HG02571 (cell line): ENCODE results near the gene UNC5C.

Experiments used
- ATAC-seq: cut with Tn5 transposase; IDR thresholded peaks from one replicate; pipeline ENCODE4 v1.9.1; 2021; ENCODE audit warnings: mild to moderate bottlenecking, moderate library complexity; ENCODE audit not compliant: unreplicated experiment

UNC5C gene

DNA sequence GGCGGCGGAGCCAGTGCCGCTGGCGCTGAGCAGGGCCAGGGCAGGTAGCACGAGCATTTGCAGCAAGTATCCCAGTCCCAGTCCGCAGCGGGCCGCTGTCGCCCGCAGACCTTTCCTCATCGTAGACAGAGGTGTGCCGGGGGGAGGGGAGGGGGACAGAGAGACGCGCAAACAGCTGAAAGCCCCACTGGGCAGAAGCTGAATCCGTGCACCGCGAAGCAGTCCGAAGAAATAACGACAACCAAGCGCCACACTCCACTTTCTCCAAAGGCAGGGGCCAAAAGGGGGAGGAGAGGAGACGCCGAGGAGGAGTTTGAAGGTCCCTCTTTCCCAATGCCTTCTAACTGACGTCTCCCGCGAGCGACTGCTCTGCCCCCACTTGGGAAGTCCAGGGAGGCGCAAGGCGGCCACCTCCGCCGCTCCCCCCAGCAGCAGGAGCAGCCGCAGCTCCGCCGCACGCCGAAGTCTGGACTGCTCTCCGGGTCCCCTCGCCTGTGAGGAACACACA is at the start of gene UNC5C:
Gene UNC5C, minus strand, starts transcription at position 236 of the 508 bp plus-strand sequence.
- no peak for ATAC-seq

DNA sequence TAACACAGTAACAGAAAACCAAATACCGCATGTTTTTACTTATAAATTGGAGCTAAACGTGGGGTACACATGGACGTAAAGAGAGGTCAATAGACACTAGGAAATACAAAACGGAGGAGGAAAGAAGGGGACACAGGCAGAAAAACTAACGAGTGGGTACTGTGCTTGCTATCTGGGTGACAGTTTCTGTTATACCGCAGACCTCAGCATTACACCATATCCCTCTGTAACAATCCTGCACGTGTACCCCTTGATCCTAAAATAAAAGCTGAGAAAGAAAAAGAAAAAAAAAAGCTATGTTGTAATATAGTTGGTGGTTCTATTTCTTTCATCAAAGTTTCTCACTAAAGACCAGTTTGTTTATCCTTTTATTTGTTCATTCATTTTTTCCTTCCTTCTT is 47.9 kb upstream of the UNC5C start:
- no peak for ATAC-seq

DNA sequence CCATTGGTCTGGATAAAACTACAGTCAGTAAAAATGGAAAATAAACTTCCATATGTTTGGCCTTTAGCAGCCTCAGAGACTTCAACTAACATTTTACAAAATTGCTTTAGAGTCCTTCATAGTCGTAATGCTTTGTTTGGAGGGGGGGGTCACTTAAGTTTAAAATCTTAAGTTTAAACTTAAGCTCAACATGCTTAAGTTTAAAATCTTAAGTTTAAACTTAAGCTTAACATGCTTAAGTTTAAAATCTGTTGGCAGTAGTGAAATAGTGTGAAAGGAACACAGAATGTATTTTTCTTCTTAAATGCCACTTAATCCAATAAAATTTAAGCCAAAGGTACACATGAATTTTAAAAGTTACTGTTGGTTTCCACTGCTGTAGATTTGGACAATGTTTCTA is 45.9 kb upstream of the UNC5C start:
- no peak for ATAC-seq

DNA sequence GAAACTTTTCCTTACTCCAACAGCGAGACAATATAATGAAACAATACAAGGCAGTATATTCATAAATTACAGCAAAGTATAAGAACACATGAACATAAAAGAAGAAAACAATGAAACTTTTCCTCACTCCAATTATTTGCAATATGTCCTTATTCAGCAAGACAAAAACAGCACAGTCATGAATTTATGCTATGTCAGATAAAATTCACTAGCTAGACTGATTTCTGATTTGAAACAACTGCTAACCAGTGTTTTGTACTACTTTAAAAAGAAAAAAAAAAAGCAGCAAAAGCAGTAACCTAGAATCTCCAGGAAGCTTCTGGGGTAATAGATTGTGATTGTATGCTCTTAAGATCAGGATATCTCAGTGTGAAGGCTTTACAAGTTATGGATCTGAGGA is 45.2 kb upstream of the UNC5C start:
- ATAC-seq, result no peak

DNA sequence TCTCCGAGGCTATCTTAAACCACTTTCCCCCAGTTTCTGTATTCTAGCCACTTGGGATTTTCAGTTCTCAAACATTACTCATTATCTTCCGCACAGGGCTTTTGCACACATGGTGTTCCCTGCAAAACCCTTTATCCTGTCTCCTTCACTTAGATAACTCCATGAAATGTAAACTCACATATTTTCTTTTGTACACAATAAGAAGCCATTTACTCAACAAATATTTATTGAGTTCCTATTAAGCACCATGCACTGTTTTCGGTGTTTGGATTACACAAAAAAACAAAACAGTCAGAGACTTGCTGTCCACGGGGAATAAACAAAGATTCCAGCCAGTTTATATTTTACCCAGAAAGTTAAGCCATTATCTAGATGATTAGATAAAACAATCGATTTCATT is 42.5 kb upstream of the UNC5C start:
- no peak for ATAC-seq

DNA sequence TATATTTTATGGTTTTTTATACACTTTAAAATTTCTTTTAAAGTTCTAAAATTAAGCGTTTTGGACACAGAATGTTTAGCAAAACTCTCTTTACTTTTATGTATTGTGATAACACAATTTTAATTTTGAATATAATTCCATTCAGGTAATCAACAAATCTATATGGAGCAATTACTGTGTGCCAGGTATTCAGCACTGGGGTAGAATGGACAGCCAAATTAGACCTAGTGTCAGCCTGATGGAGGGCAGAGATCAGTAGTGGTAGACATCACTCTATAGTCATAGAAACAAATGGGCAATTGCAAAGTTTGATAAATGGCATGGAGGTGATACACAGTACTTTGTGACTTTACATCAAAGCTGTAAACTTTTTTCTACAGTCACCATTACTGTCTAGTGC is 41.8 kb upstream of the UNC5C start:
- no peak for ATAC-seq

DNA sequence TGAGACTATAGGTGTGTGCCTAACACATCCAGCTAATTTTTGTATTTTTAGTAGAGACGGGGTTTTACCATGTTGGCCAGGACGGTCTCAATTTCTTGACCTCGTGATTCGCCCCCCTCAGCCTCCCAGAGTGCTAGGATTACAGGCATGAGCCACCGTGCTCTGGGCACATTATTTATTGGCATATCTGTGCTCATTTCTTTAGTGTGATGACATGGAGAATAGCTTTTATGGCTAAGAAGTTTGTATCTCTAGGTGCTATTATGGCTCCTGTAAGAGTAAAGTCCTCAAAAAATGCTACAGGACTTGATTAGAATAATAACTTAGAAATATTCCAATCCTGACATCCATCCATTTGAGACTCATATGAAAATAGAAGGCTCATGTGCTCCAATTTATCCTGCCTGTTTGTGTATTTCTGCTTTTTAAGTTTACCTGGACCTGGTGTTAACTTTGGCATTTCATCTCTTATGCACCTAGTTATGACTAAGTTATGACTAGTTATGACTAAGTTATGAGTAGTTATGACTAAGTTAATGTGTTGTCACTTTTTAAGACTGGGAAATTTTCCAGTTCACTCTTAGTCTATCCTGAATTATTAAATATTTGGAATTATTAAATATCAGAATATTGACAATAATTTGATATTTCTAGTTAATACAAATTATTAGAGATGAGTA is 36.4 kb upstream of the UNC5C start:
- no peak for ATAC-seq

DNA sequence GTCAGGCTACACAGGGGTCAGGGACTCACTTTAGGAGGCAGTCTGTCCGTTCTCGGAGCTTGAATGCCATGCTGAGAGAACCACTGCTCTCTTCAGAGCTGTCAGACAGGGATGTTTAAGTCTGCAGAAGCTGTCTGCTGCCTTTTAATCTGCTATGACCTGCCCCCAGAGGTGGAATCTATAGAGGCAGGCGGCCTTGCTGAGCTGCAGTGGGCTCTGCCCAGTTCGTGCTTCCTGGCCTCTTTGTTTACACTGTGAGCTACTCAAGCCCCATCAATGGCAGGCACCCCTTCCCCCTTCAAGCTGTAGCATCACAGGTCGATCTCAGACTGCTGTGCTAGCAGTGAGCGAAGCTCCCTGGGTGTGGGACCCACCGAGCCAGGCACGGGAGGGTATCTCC is 31.5 kb upstream of the UNC5C start:
- ATAC-seq, result no peak

DNA sequence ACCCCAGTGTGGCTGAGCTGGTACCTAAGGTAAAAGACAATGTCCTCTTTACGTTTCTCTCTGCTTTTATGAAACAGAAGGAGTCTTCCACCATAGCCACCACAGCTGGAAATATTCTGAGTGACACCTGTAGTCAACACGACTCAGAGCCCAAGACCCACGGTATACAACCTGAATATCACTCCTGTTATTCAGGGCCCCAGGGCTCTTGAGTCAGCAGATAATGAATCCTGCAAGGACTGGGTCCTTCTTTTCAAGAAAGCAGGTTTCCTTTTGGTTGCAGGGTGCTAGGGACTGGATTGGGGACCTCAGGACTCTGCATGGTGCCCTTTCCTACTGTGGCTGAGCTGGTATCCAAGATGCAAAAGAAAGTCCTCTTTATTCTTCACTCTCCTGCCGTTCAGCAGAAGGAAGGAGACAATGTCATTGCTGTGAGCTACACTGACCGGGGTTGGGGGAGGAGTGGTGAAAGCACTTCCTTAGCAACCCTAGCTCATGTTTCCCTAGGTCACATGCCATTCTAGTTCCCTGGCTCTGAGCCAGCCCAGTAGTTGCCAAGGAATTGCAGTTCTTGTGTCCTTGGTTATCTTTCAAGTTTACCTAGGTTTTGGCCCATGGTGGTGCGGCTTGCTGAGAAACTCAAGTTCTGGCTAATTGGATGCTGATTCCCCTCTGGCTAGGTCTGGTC is 23.7 kb upstream of the UNC5C start:
- no peak for ATAC-seq

DNA sequence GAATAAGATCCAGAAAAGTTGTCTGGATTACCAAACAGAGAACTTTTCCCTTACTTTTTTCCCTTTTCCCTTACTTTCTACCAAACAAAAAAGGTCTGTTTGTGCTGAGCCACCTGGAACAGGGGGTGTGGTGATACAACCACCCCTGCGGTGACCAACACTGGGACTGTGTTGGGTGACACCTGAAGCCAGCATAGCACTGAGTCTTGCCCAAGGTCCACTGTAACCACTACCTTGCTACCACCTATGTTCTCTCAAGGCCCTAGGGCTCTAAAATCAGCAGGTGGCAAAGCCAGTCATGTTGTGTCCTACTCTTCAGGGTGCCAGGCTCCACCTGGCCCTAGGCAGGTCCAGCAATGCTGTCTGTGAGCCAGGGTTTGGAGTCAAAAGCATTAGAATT is 22.8 kb upstream of the UNC5C start:
- ATAC-seq, result no peak

DNA sequence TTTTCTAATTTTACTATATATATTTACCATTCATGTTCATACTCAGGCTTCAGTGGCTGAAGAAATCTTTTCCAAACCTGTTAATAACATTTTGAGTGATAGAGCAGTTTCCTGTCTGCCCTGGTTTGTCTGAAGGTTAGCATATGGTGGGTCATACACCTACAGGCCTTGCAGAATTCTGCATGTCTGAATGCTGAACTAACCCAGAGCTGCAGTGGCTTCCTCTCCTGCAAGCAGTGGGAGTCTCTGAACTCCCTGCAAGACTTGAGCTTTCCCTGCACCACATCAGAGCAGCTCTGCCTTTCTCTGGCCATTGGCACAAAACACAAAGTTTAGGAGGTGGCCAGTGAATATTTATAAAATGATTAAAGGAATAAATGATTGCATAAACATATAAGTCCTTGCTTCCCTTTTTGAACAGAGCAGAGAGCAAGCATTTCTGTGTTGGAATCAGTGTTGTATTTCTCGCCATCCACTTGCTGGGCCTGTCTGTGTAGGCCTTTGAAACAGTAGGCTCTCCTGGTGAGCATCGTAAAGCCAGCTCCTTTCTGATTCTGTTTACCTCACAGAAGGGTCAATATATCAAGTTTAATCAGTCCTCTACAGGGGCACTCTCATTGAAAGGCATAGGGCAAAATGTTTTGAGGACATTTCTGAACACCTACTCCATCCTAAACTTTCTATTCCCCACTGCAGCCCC is 15.0 kb upstream of the UNC5C start:
- ATAC-seq, result no peak

DNA sequence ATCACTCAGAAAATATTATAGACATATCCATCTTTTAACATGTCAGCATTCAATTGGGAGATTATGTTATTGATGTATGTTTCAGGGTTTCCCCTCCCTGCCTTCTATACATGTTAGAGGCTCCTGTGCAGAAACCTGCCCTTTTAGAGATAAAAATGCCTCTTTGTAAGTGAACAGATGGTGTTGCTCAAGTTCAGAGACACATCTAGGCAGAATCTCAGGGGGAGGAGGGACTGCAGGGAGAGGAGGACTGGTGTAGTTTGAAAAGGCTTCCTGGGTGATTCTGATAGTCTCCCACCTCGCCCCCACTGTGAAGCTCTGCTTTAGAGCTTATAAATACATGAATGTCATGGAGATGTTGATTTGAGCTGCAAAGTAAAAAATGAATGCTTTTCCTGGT is 12.0 kb upstream of the UNC5C start:
- ATAC-seq, result no peak

DNA sequence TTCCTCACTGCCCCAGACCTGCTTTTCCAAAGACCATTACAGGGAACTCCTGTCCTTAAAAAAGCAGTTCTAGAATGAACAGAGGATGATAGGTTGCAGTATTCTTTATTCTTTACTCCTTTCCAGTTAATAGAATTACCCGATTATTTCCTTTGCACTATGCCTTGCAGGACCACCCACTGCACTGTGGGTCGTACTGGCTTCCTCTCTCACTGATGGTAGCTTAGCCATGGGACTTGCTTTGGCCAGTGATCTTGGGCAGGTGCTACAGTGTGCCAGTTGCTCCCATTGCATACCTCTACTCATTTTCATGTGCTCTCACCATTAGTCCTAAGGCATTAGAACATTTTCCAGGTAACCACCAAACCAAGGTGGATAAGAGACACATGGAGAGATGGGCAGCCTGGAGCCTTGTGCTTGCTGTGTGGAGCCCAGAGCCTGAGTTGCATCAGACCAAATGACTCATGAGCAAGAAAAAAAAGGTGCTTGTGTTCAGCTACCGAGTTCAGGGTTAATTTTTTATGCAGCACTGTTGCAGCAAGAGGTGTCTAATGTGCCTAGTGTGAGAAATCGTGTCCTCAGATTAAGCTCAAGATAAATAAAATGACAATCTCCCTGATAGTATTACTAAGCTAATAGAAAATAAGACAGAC is 7.6 kb upstream of the UNC5C start:
- no peak for ATAC-seq

DNA sequence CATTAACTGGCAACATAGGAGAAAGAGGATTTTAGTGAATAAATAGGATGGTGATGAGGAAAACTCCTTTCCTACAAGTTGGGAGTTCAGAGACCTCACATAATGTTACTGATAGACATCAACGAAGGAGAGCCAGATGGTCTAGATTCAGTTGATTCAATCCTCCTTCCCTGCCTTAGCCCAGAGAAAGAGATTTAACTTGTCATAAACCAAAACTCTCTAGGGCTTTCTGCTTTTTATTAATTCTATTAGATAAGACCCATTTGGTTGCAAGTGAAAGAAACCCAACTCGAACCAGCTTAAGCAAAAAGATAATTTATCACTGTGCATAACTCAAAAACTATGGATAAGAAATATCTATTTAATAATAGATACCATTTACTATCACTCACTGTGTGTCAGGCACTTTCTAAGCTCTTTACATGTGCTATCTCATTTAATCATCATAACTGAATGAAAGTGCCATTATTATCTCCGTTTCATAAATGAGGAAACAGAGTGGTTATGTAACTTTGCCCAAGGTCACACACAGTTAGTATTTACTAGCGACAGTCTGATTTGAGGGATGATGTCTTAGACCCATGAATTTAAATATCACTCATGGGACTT is 4.3 kb upstream of the UNC5C start:
- ATAC-seq, result no peak

DNA sequence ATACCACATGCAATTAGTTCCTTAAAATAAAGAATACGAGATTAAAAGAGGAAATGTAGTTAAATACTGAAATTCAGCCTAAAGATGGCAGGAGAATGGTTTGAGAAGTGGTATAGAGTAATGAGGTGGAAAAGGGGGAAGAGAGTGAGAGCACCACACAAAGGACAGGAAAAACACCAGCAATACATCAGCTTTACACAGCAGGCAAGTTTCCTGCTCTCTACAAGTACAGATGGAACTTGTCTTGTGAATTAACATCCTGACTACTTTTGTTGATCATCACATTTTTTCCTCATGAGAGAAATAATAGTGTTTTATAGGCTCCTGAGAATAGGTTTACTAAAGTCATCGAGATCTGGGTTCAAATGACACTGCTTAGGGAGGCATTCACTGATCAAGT is 2.9 kb upstream of the UNC5C start:
- no peak for ATAC-seq

DNA sequence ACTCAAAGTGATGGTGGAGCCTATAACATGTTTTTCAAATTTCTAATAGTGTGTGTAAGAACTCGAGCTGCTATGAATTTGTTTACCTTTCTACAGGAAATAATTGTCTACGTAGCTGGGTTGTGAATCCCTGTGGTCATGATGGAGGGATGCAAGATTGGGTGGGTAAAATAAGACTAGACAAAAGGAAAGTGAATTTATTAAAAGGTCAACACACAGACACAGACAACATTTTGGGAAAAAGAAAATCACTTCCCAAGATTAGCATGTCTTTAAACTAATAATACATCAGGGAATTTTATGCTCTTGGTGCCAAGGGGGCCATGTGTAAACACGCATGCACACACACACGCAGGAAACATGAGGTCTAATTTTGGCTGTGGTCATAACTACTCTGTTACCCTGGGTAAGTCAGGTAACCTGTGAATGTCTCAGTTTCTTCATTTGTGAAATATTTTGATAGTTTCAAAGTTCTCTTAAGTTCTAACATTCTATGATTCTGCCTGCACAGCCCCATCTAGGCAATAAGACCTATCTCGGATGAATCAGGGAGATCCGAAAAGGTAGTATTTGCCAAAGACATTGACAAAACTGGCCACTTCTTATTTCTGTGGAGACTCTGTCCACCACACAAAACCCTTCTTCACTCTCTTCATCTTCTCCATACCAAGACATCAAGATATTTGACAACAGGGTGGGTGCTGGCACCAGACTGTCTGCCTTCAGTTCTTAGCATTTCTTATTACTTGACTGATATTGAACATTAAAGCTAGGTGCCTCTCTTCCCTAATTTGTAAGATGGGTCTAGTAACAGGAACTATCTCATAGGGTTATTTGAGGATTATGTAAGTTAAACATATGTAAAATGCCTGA is 1.6 kb upstream of the UNC5C start:
- no peak for ATAC-seq

DNA sequence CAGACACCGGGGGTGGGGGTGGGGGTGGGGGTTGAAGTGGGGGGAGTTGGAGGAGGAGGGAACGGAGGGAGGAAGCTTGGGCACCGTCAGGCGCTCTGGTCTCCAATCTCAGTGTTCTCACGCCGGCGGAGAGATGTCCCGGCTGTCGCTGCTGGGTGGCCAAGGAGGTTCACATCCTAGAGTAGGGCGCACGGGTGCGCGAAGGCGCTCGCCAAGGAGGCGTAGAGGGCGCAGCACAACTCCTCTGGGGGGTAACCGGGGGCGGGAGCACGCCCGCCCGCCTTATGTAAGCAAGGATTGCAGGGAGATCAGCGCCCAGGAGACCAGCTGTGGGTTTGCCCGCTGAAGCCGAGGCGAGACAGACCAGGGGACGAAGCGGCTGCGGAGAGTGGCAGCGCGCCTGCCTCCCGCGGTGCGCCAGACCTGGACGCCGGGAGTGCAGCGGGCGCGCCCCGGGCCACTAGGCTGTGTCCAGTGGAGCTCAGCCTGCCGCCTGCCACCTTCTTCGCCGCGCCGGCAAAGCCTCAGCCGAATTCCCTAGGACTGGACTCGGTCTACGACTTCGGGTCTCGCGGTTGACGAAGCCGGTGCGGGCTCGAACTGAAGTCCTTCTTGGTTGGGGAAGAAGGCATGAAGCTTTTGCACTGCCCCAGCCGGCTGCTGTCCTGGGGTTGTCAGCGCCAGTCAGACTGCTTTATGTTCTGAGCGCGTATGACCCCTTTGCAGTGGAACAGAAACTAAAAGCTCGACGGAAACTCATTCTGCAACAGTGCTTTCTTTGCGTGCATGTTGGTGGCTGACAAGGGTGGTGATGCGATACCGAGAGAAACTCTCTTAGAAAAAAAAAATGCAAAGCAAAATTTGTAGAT is 707 bp upstream of the UNC5C start:
- peak; percentile 72 for ATAC-seq

DNA sequence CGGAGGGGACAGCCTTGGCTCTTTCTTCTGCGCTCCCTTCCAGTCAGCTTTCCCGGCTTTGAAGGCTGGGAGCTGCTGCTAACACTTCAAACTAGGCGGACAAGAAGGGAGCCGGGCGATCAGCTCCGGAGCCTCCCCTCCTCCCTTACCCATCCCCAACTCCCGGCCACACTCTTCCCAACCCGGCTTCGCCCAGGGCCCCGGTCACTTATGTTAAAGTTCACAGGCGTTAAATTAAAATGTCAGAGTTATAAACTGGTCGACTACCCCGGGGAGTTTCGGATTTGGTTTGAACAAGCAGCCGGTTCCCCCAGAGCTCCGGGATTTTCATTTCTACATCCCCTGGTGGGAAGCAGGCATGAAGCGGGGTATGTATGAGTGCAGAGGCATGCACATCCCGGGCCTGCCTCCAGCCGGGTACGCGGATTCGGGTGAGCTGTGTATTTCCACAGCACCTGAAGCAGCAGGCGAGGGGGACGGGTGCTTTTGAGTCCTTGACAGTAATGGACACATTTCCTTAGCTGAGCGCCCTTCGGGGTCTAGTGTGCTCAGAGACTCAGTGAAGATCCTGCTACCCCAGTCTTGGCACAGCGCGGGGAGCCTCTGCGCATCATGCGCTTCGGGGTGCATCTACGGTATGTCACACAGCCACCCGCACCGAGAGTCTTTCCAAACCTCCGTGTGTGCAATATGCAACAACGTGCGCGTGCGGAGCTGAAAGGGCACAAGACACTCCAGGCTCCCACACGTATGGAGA is 880 bp downstream of the UNC5C start:
- ATAC-seq, result no peak
